Muscle of leg (tissue), 11 donors: ENCODE measurements around the gene RAVER1. TPM values are rescaled to one million over a fixed set of nuclear protein-coding genes. Genes with fewer than 3 reads are reported as not detected.

ENCODE experiments used
- DNase-seq: peaks from one replicate; pipeline ENCODE4 v3.0.0; 2013
- H3K27ac ChIP-seq: one replicate; pipeline ENCODE4 v1.5.1; 2013; ENCODE audit warnings: mild to moderate bottlenecking, low read length, control low read depth
- H3K27me3 ChIP-seq: one replicate; pipeline ENCODE4 v1.6.1; 2013; ENCODE audit warnings: low read length; ENCODE audit not compliant: control insufficient read depth, insufficient read depth
- H3K36me3 ChIP-seq: one replicate; pipeline ENCODE4 v1.6.1; 2013; ENCODE audit warnings: low read length; ENCODE audit not compliant: control insufficient read depth, insufficient read depth
- H3K4me1 ChIP-seq: one replicate; pipeline ENCODE4 v1.6.1; 2013; ENCODE audit warnings: low read length; ENCODE audit not compliant: control insufficient read depth, insufficient read depth
- H3K4me3 ChIP-seq: one replicate; pipeline ENCODE4 v1.5.1; 2013; ENCODE audit warnings: low read length, control low read depth
- H3K9me3 ChIP-seq: replicated peaks from 2 replicates; pipeline ENCODE4 v1.6.1; 2013; ENCODE audit warnings: low read depth, low read length; ENCODE audit not compliant: control insufficient read depth
- whole genome bisulfite sequencing: methylation state at CpG from one replicate; pipeline ENCODE4 v1.1.5; 2013; ENCODE audit warnings: missing lambda C conversion rate; ENCODE audit not compliant: insufficient coverage; 5-methylcytosine and 5-hydroxymethylcytosine counted together
- polyA plus RNA-seq, 8 donors: library from polyadenylated mRNA; unstranded; fragments of 120-200 nt; gene quantifications; one replicate each; pipeline versions ENCODE4 v1.2.1 to v1.2.3, GENCODE V29; 2013; ENCODE audit warnings: inconsistent platforms in 1 of 8, low replicate concordance in 1 of 8; ENCODE audit not compliant: insufficient read length in 8 of 8, insufficient read depth in 1 of 8
- total RNA-seq: library from RNA; stranded (reverse); fragments of 120-200 nt; gene quantifications from one replicate; pipeline ENCODE4 v1.2.4, GENCODE V29; 2013

RAVER1 gene
- total and polyA plus RNA-seq, 9 donors, result 4.4 to 21.7 (median 17.4) TPM

- H3K9me3 ChIP-seq, result no peaks in the 10 kb centered on the region
- peak overlapping the region; percentile 89 for H3K27ac ChIP-seq
- H3K27me3 ChIP-seq, result peaks cover 48% of the 10 kb centered on the region
- H3K4me1 ChIP-seq, result peaks cover 24% of the 10 kb centered on the region
- H3K4me3 ChIP-seq, result peak overlapping the region; percentile 47
- peak; percentile 71 for DNase-seq
- WGBS, result 2% methylated on average over 33 of the region's 37 CpGs
- H3K36me3 ChIP-seq, result no peaks in the 10 kb centered on the region
These were observed 63.1 kb downstream of the RAVER1 start for GRCh38 chr19:10270180-10270615.

- peak overlapping the region; percentile 47 for H3K4me3 ChIP-seq
- peaks cover 43% of the 10 kb centered on the region for H3K27me3 ChIP-seq
- DNase-seq, result peak; percentile 82
- 5% methylated on average over 59 of the region's 59 CpGs for WGBS
- H3K27ac ChIP-seq, result peak overlapping the region; percentile 89
- no peaks in the 10 kb centered on the region for H3K36me3 ChIP-seq
- H3K4me1 ChIP-seq, result peaks cover 24% of the 10 kb centered on the region
- no peaks in the 10 kb centered on the region for H3K9me3 ChIP-seq
These were observed 63.8 kb downstream of the RAVER1 start for GRCh38 chr19:10269333-10270179.

- Histone ChIP-seq H3K4me3 (no peak overlapping the region), H3K27me3 (peaks cover 41% of the 10 kb centered on the region), H3K27ac (peak overlapping the region; percentile 89), H3K9me3 (no peaks in the 10 kb centered on the region), H3K4me1 (peaks cover 24% of the 10 kb centered on the region), H3K36me3 (no peaks in the 10 kb centered on the region)
- 61% methylated on average over 6 of the region's 6 CpGs for WGBS
- no peak for DNase-seq
These were observed 65.3 kb downstream of the RAVER1 start for GRCh38 chr19:10268071-10268470.

GRCh38 chr19:10266706-10267105, 66.6 kb downstream of the RAVER1 start:
- Histone ChIP-seq H3K4me1 (peaks cover 24% of the 10 kb centered on the region), H3K4me3 (no peak overlapping the region), H3K36me3 (no peaks in the 10 kb centered on the region), H3K27ac (no peak overlapping the region), H3K9me3 (no peaks in the 10 kb centered on the region), H3K27me3 (peaks cover 28% of the 10 kb centered on the region)
- 72% methylated on average over 2 of the region's 7 CpGs for WGBS
- DNase-seq, result no peak

Other genes with a start within 250 kb of the RAVER1 start
- gene SHFL, start 247.2 kb downstream of the RAVER1 start, total RNA-seq, result 9.2 TPM
- 10 to 100 TPM in 5 of 8 donors, 1 to 10 TPM in 3; 8.7 to 13.9 (median 11.2) TPM for gene SHFL, start 247.2 kb downstream of the RAVER1 start, polyA plus RNA-seq
- 19.6 TPM for gene ANGPTL6, start 230.9 kb downstream of the RAVER1 start, total RNA-seq
- 10 to 100 TPM in 3 of 8 donors, 1 to 10 TPM in 5; 2.4 to 23.7 (median 6.9) TPM for gene ANGPTL6, start 230.9 kb downstream of the RAVER1 start, polyA plus RNA-seq
- 17.6 TPM for gene PPAN, start 227.2 kb downstream of the RAVER1 start, total RNA-seq
- gene PPAN, start 227.2 kb downstream of the RAVER1 start, polyA plus RNA-seq, result 10 to 100 TPM; 24.0 to 32.7 (median 30.2) TPM
- 2.7 TPM for gene P2RY11, start 221.8 kb downstream of the RAVER1 start, total RNA-seq
- 10 to 100 TPM in 4 of 8 donors, 1 to 10 TPM in 4; 7.0 to 14.2 (median 10.8) TPM for gene P2RY11, start 221.8 kb downstream of the RAVER1 start, polyA plus RNA-seq
- gene EIF3G, start 213.6 kb downstream of the RAVER1 start, total RNA-seq, result 299 TPM
- gene EIF3G, start 213.6 kb downstream of the RAVER1 start, polyA plus RNA-seq, result 100 to 1,000 TPM; 235 to 276 (median 256) TPM
- 28.3 TPM for gene DNMT1, start 138.6 kb downstream of the RAVER1 start, total RNA-seq
- gene DNMT1, start 138.6 kb downstream of the RAVER1 start, polyA plus RNA-seq, result 10 to 100 TPM; 58.4 to 83.7 (median 71.9) TPM
- gene S1PR2, start 102.2 kb downstream of the RAVER1 start, total RNA-seq, result 11.2 TPM
- gene S1PR2, start 102.2 kb downstream of the RAVER1 start, polyA plus RNA-seq, result 10 to 100 TPM in 7 of 8 donors, 1 to 10 TPM in 1; 9.3 to 18.8 (median 12.8) TPM
- 23.5 TPM for gene MRPL4, start 81.3 kb downstream of the RAVER1 start, total RNA-seq
- 10 to 100 TPM; 29.4 to 37.8 (median 34.5) TPM for gene MRPL4, start 81.3 kb downstream of the RAVER1 start, polyA plus RNA-seq
- 4.7 TPM for gene ICAM1, start 62.4 kb downstream of the RAVER1 start, total RNA-seq
- gene ICAM1, start 62.4 kb downstream of the RAVER1 start, polyA plus RNA-seq, result 10 to 100 TPM in 1 of 8 donors, 1 to 10 TPM in 7; 7.1 to 10.1 (median 8.3) TPM
- 0.35 TPM for gene ICAM4, start 46.6 kb downstream of the RAVER1 start, total RNA-seq
- 1 to 10 TPM in 1 of 8 donors, under 1 TPM in 7; 0.36 to 1.2 (median 0.49) TPM for gene ICAM4, start 46.6 kb downstream of the RAVER1 start, polyA plus RNA-seq
- gene ICAM5, start 43.6 kb downstream of the RAVER1 start, total RNA-seq, result not detected
- gene ICAM5, start 43.6 kb downstream of the RAVER1 start, polyA plus RNA-seq, result under 1 TPM in 6 of 8 donors, not detected in 2; 0.04 to 0.61 (median 0.13) TPM
- gene ZGLP1, start 23.7 kb downstream of the RAVER1 start, total RNA-seq, result 4.4 TPM
- gene ZGLP1, start 23.7 kb downstream of the RAVER1 start, polyA plus RNA-seq, result 1 to 10 TPM; 1.9 to 5.6 (median 3.3) TPM
- 21.6 TPM for gene FDX2, start 17.5 kb downstream of the RAVER1 start, total RNA-seq
- 10 to 100 TPM; 16.9 to 20.0 (median 18.8) TPM for gene FDX2, start 17.5 kb downstream of the RAVER1 start, polyA plus RNA-seq
- 5.7 TPM for gene ICAM3, start 6.1 kb upstream of the RAVER1 start, total RNA-seq
- 1 to 10 TPM; 5.4 to 7.5 (median 5.9) TPM for gene ICAM3, start 6.1 kb upstream of the RAVER1 start, polyA plus RNA-seq
- 55.1 TPM for gene TYK2, start 47.0 kb upstream of the RAVER1 start, total RNA-seq
- gene TYK2, start 47.0 kb upstream of the RAVER1 start, polyA plus RNA-seq, result 10 to 100 TPM; 54.8 to 89.6 (median 73.6) TPM
- gene CDC37, start 70.0 kb upstream of the RAVER1 start, total RNA-seq, result 128 TPM
- 100 to 1,000 TPM; 133 to 166 (median 146) TPM for gene CDC37, start 70.0 kb upstream of the RAVER1 start, polyA plus RNA-seq
- gene PDE4A, start 87.0 kb upstream of the RAVER1 start, total RNA-seq, result 1.2 TPM
- 1 to 10 TPM; 2.1 to 4.0 (median 3.1) TPM for gene PDE4A, start 87.0 kb upstream of the RAVER1 start, polyA plus RNA-seq
- gene KEAP1, start 169.8 kb upstream of the RAVER1 start, total RNA-seq, result 55.2 TPM
- 10 to 100 TPM; 58.2 to 75.0 (median 69.6) TPM for gene KEAP1, start 169.8 kb upstream of the RAVER1 start, polyA plus RNA-seq
- 0.75 TPM for gene S1PR5, start 183.9 kb upstream of the RAVER1 start, total RNA-seq
- gene S1PR5, start 183.9 kb upstream of the RAVER1 start, polyA plus RNA-seq, result 1 to 10 TPM in 5 of 8 donors, under 1 TPM in 3; 0.67 to 2.2 (median 1.4) TPM
- 16.4 TPM for gene ATG4D, start 210.4 kb upstream of the RAVER1 start, total RNA-seq
- gene ATG4D, start 210.4 kb upstream of the RAVER1 start, polyA plus RNA-seq, result 10 to 100 TPM; 18.1 to 25.6 (median 24.9) TPM
- 8.5 TPM for gene KRI1, start 232.5 kb upstream of the RAVER1 start, total RNA-seq
- gene KRI1, start 232.5 kb upstream of the RAVER1 start, polyA plus RNA-seq, result 10 to 100 TPM; 22.5 to 29.0 (median 25.9) TPM
- gene CDKN2D, start 235.4 kb upstream of the RAVER1 start, total RNA-seq, result 6.8 TPM
- gene CDKN2D, start 235.4 kb upstream of the RAVER1 start, polyA plus RNA-seq, result 10 to 100 TPM; 14.5 to 19.5 (median 16.5) TPM